CD4-positive, alpha-beta memory T cell (primary cell): Measurements from ENCODE around the gene RER1. TPM values are rescaled to one million over a fixed set of nuclear protein-coding genes. Genes with fewer than 3 reads are reported as not detected.
A peak's percentile ranks its signal among the peaks of the same experiment; 100 is the strongest.
"Not testable (repeated sequence)": the region's sequence is repeated elsewhere in the genome, so short reads cannot be mapped to it uniquely, and the experiment has no call there.

Experiments used
- CTCF ChIA-PET: fragments of 350-600 bp; sonication (Branson Sonifier 250); formaldehyde crosslinking; loops from one replicate; lab custom pipeline; 2021; ENCODE audit warnings: inconsistent platforms; ENCODE audit not compliant: partially characterized antibody; lab: Charles Lee
- POLR2A ChIA-PET: fragments of 350-600 bp; sonication (Branson Sonifier 250); formaldehyde crosslinking; loops from one replicate; lab custom pipeline; 2021; ENCODE audit not compliant: partially characterized antibody; lab: Charles Lee
- DNase-seq, 5 donors: peaks; one replicate each; pipeline versions ENCODE4 v3.0.0 to v3.0.0-alpha.2; 2020 to 2022; ENCODE audit warnings: mixed read lengths in 1 of 5
- H3K27ac ChIP-seq: one replicate; pipeline ENCODE4 v1.7.0; 2013; ENCODE audit warnings: low read depth, low read length
- H3K27me3 ChIP-seq: 2 replicates; pipeline ENCODE4 v1.7.0; 2013; ENCODE audit warnings: mild to moderate bottlenecking, low read length, moderate library complexity; ENCODE audit not compliant: insufficient read depth
- H3K36me3 ChIP-seq: 2 replicates; pipeline ENCODE4 v1.7.0; 2013; ENCODE audit warnings: mild to moderate bottlenecking, low read length, moderate library complexity; ENCODE audit not compliant: insufficient read depth
- H3K4me1 ChIP-seq: 2 replicates; pipeline ENCODE4 v1.7.0; 2013; ENCODE audit warnings: mild to moderate bottlenecking, low read length, moderate library complexity; ENCODE audit not compliant: insufficient read depth
- H3K4me3 ChIP-seq, 2 donors: one replicate each; pipeline ENCODE4 v1.7.0; 2013; ENCODE audit warnings: low read length in 2 of 2, mild to moderate bottlenecking in 1 of 2
- H3K9me3 ChIP-seq, 2 donors: one replicate each; pipeline ENCODE4 v1.7.0; 2013; ENCODE audit warnings: low read length in 2 of 2, control low read depth in 1 of 2; ENCODE audit not compliant: control insufficient read depth in 1 of 2
- H3K27ac Mint-ChIP-seq, 7 donors: one replicate each; pipeline ENCODE4 v1.8.0; 2020 to 2021; ENCODE audit warnings: mixed read lengths in 7 of 7, mild to moderate bottlenecking in 6 of 7, inconsistent platforms in 3 of 7, moderate library complexity in 3 of 7
- H3K27me3 Mint-ChIP-seq, 2 donors: one replicate each; pipeline ENCODE4 v1.8.0; 2020 to 2021; ENCODE audit warnings: mixed read lengths in 2 of 2
- H3K36me3 Mint-ChIP-seq, 2 donors: one replicate each; pipeline ENCODE4 v1.8.0; 2020 to 2021; ENCODE audit warnings: mixed read lengths in 2 of 2, inconsistent platforms in 1 of 2, mild to moderate bottlenecking in 1 of 2
- H3K4me1 Mint-ChIP-seq, 4 donors: one replicate each; pipeline ENCODE4 v1.8.0; 2020 to 2021; ENCODE audit warnings: mixed read lengths in 4 of 4, mild to moderate bottlenecking in 1 of 4
- H3K4me3 Mint-ChIP-seq, 8 donors: one replicate each; pipeline ENCODE4 v1.8.0; 2020 to 2021; ENCODE audit warnings: mixed read lengths in 8 of 8, mild to moderate bottlenecking in 7 of 8, moderate library complexity in 6 of 8, inconsistent platforms in 3 of 8
- H3K9me3 Mint-ChIP-seq, 8 donors: one replicate each; pipeline ENCODE4 v1.8.0; 2020 to 2021; ENCODE audit warnings: mixed read lengths in 8 of 8, mild to moderate bottlenecking in 5 of 8, inconsistent platforms in 3 of 8, moderate library complexity in 1 of 8
- intact Hi-C: fragments of 100-400 bp; cut with micrococcal nuclease; formaldehyde crosslinking; loops from one replicate; pipeline ENCODE4 v1.15.1; 2023
- polyA plus RNA-seq, 2 donors: library from polyadenylated mRNA; unstranded; fragments of 300-500 nt; fragmentation: Illumina TruSeq; gene quantifications; one replicate each; pipeline ENCODE4 v1.2.3, GENCODE V29; 2021
- total RNA-seq, 2 experiments: library from RNA; stranded (reverse); gene quantifications; one replicate each; pipeline ENCODE4 v1.2.3, GENCODE V29; 2021

The RER1 gene
- total and polyA plus RNA-seq, 4 experiments from 2014 or later: 131 to 221 (median 150) TPM

DNA sequence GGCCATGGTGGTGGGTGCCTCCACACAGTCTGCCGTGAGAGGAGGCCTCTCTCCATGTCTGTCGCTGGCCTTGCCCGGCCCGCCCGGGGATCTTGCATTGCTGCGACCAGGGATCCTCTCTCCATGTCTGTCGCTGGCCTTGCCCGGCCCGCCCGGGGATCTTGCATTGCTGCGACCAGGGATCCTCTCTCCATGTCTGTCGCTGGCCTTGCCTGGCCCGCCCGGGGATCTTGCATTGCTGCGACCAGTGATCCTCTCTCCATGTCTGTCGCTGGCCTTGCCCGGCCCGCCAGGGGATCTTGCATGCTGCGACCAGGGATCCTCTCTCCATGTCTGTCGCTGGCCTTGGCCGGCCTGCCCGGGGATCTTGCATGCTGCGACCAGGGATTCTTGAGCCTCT lies 48.7 kb downstream of the RER1 start:
- H3K4me1 Mint-ChIP-seq: not testable (repeated sequence)

DNA sequence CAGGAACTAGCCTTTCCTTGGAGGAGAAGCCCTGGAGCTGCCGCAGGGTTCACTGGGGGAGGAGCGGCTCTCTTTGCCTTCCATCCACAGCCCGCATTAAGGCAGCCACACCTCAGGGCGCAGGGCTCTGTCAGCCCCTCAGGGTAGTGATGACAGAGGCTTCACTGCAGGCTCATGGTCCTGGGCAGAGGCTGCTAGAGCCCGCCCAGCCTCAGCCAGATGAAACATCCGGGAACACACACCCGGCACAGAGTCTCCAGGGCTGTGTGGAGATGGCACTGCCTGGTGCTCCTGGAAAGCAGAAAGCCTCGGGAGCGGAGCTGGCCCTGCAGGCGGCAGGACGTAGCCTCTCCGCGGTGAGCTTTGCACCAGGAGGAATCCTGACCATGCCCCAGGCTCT lies 50.1 kb downstream of the RER1 start:
- Mint-ChIP-seq H3K4me3 (no peak overlapping the region), H3K36me3 (no peaks in the 10 kb centered on the region), H3K27me3 (peaks cover 0 to 5% of the 10 kb centered on the region in 2 donors), H3K9me3 (peaks cover 0 to 2% (median 0%) of the 10 kb centered on the region in 8 donors), H3K4me1 (peaks cover 0 to 5% (median 1%) of the 10 kb centered on the region in 4 donors), H3K27ac (no peak overlapping the region)
- DNase-seq: no peak
- CTCF ChIA-PET: no interaction called here
- H3K36me3 ChIP-seq: no peaks in the 10 kb centered on the region
- POLR2A ChIA-PET: no interaction called here
- H3K27me3 ChIP-seq: peaks cover 5% of the 10 kb centered on the region
- intact Hi-C loops: no loop called here
- H3K4me3 ChIP-seq: no peak overlapping the region
- peaks cover 5% of the 10 kb centered on the region for H3K4me1 ChIP-seq
- H3K27ac ChIP-seq: no peak overlapping the region
- H3K9me3 ChIP-seq: no peaks in the 10 kb centered on the region

More for the DNA sequence above, 48.7 kb downstream of the RER1 start:
- intact Hi-C loops, CTCF ChIA-PET, H3K36me3 Mint-ChIP-seq, H3K4me3 ChIP-seq, H3K36me3 ChIP-seq, H3K9me3 ChIP-seq, H3K27me3 Mint-ChIP-seq, H3K4me1 ChIP-seq, H3K27ac Mint-ChIP-seq, H3K4me3 Mint-ChIP-seq, H3K9me3 Mint-ChIP-seq, POLR2A ChIA-PET, DNase-seq, H3K27me3 ChIP-seq, H3K27ac ChIP-seq: not testable (repeated sequence)

DNA sequence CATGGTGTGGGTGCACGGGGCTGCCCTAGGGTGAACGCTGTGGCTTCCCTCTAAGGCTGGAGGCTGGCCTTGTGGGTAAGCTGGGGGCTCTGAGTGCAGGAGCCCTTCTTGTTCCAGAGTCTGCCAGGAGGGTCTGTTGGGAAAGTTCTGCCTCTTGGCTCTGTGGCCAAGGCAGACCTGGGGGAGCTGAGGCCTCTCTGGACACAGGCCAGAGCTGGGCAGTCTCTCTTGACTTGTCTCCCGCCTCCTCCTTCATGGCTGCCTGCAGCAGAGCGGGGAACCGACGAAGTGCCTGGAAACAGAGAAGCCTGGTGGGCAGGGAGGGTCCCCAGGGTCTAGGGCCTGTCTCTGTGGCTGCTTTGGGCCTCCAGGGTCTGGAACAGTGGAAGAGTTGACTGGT lies 51.0 kb downstream of the RER1 start:
- POLR2A ChIA-PET: no interaction called here
- Histone ChIP-seq H3K27me3 (peaks cover 5% of the 10 kb centered on the region), H3K4me3 (no peak overlapping the region), H3K27ac (no peak overlapping the region), H3K4me1 (peaks cover 5% of the 10 kb centered on the region), H3K9me3 (no peaks in the 10 kb centered on the region), H3K36me3 (no peaks in the 10 kb centered on the region)
- H3K4me1 Mint-ChIP-seq: peaks cover 0 to under 1% (median 0%) of the 10 kb centered on the region in 4 donors
- no peak for DNase-seq
- peaks cover 0 to 5% of the 10 kb centered on the region in 2 donors for H3K27me3 Mint-ChIP-seq
- no peaks in the 10 kb centered on the region for H3K9me3 Mint-ChIP-seq
- CTCF ChIA-PET: no interaction called here
- intact Hi-C loops: no loop called here
- H3K27ac Mint-ChIP-seq: no peak overlapping the region
- H3K4me3 Mint-ChIP-seq: no peak overlapping the region
- no peaks in the 10 kb centered on the region for H3K36me3 Mint-ChIP-seq

DNA sequence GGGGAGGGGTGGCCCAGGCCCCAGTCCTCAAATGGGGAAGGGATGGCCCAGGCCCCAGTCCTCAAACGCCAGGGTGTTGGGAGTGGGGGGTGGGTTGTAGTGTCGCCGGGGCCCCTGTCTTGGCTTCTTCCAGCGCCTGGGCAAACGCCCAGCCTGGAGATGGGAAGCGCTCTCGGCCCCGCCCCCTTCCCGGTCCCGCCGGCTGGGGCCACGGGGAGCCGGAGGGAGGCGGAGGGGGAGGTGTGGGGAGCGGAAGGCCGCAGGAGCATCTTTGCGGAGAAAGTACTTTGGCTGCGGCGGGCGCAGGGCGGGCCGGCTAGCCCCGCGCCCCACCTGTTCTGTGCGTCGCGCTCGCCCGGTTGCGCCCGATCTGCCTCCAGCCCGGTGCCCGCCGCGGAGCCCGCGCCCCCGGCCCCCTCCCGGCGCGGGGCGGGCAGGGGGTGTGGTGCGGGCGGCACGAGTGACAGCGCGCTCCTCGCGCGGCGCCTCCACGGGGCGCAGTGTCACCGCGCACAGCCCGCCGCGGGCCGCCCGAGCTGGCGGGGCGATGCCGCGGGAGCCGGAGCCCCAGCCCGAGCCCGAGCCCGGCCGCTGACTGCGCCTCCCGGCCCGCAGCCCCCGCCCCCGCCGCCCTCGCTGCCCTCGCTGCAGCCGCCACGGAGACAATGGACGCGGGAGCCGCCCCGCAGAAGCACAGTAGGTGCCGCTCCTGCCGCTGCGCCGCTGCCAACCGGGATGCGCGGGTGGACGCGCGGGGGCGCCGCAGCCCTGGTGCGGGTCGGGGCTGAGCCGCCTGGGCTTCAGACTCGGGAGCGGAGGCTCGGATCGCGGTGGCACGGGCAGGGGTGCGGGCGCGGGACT lies 51.9 kb downstream of the RER1 start:
- H3K27me3 Mint-ChIP-seq: peaks cover 0 to 5% of the 10 kb centered on the region in 2 donors
- no peak overlapping the region for H3K4me3 Mint-ChIP-seq
- no peaks in the 10 kb centered on the region for H3K9me3 ChIP-seq
- no peak overlapping the region for H3K27ac Mint-ChIP-seq
- H3K36me3 Mint-ChIP-seq: no peaks in the 10 kb centered on the region
- H3K9me3 Mint-ChIP-seq: no peaks in the 10 kb centered on the region
- CTCF ChIA-PET: no interaction called here
- peaks cover 5% of the 10 kb centered on the region for H3K4me1 ChIP-seq
- H3K27me3 ChIP-seq: peaks cover 5% of the 10 kb centered on the region
- H3K4me3 ChIP-seq: no peak overlapping the region
- POLR2A ChIA-PET: no interaction called here
- peak in 2 of 5 donors; percentile 13 to 23 for DNase-seq
- peaks cover 0 to 1% (median 0%) of the 10 kb centered on the region in 4 donors for H3K4me1 Mint-ChIP-seq
- no peaks in the 10 kb centered on the region for H3K36me3 ChIP-seq
- intact Hi-C loops: no loop called here
- H3K27ac ChIP-seq: no peak overlapping the region

GRCh38 chr1:2444138-2444591 lies 52.5 kb downstream of the RER1 start:
- Histone ChIP-seq H3K27me3 (peaks cover 5% of the 10 kb centered on the region), H3K9me3 (no peaks in the 10 kb centered on the region), H3K36me3 (no peaks in the 10 kb centered on the region), H3K4me1 (peaks cover 5% of the 10 kb centered on the region), H3K27ac (no peak overlapping the region), H3K4me3 (no peak overlapping the region)
- DNase-seq: no peak
- H3K9me3 Mint-ChIP-seq: no peaks in the 10 kb centered on the region
- peaks cover 0 to 1% (median 0%) of the 10 kb centered on the region in 4 donors for H3K4me1 Mint-ChIP-seq
- ChIA-PET POLR2A (no interaction called here), CTCF (no interaction called here)
- no peaks in the 10 kb centered on the region for H3K36me3 Mint-ChIP-seq
- H3K27me3 Mint-ChIP-seq: peaks cover 0 to 5% of the 10 kb centered on the region in 2 donors
- H3K27ac Mint-ChIP-seq: no peak overlapping the region
- H3K4me3 Mint-ChIP-seq: peak overlapping the region in 1 of 8 donors; percentile 45
- intact Hi-C loops: no loop called here

DNA sequence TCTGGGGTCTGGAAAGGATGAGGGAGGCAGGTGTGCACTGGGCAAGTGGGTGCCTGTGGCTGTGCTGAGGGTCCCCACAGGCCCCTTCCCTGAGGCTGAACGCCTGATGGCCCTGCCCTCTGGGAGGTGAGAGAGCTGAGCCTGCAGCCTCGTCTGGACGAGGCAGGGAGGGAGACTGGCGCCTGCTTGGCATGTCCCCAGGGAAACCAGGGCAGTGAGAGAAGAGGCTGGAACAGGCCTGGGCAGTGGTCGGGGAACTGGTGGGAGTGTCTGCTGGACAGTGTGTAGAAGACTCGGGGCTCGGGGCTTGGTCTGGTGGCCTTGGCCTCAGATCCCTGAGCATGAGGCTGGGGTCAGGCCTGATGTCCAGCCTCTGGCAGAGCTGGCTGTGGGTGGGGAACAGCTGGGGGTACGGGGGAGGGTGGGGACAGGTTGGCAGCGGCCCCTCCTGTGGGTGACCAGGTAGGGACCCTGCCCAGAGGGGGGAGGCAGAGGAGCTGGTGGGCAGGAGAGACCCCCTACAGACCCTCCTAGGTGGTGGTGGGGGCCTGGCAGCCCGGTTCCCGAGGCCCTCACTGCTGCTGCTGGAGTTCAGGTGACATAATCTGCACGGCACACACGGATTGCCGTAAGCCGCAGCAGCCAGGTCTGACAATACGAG lies 53.7 kb downstream of the RER1 start:
- Histone ChIP-seq H3K36me3 (no peaks in the 10 kb centered on the region), H3K27me3 (peaks cover 5% of the 10 kb centered on the region), H3K4me1 (peaks cover 5% of the 10 kb centered on the region), H3K27ac (no peak overlapping the region), H3K9me3 (no peaks in the 10 kb centered on the region), H3K4me3 (no peak overlapping the region)
- POLR2A ChIA-PET: no interaction called here
- no peak for DNase-seq
- Mint-ChIP-seq H3K4me1 (peaks cover 0 to 1% (median 0%) of the 10 kb centered on the region in 4 donors), H3K27ac (no peak overlapping the region), H3K9me3 (no peaks in the 10 kb centered on the region), H3K27me3 (peaks cover 0 to 5% of the 10 kb centered on the region in 2 donors), H3K36me3 (no peaks in the 10 kb centered on the region), H3K4me3 (no peak overlapping the region)
- intact Hi-C loops: no loop called here
- CTCF ChIA-PET: no interaction called here

DNA sequence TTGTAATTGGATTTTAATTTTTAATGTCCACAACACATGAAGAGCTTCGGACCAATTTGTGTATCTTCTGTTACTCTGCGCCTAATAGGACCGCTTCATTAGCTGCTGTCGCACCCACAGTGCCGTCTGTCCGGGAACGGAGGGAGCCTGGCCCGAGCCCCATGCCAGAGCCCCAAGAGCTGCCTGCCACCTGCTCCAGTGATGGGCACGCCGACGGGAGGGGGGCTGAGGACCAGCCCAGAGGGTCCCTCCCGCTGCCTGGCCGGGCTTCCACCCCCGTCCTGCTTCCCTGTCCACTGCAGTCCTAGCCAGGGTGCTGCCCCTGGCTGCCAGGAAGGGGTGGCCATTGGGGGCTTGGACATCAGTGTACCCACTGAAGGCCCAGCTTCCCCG lies 54.2 kb downstream of the RER1 start:
- CTCF ChIA-PET: no interaction called here
- Mint-ChIP-seq H3K27ac (no peak overlapping the region), H3K27me3 (peaks cover 0 to 5% of the 10 kb centered on the region in 2 donors), H3K36me3 (no peaks in the 10 kb centered on the region), H3K4me3 (no peak overlapping the region), H3K4me1 (peaks cover 0 to 1% (median 0%) of the 10 kb centered on the region in 4 donors), H3K9me3 (no peaks in the 10 kb centered on the region)
- H3K27me3 ChIP-seq: peaks cover 5% of the 10 kb centered on the region
- DNase-seq: no peak
- H3K36me3 ChIP-seq: no peaks in the 10 kb centered on the region
- H3K4me3 ChIP-seq: no peak overlapping the region
- H3K4me1 ChIP-seq: peaks cover 5% of the 10 kb centered on the region
- no peaks in the 10 kb centered on the region for H3K9me3 ChIP-seq
- H3K27ac ChIP-seq: no peak overlapping the region
- POLR2A ChIA-PET: no interaction called here
- intact Hi-C loops: no loop called here
